Endothelial cell of umbilical vein (primary cell): ENCODE data around the gene EIF4A3.

ENCODE experiments used
- FOS ChIP-seq: IDR thresholded peaks from 2 replicates; pipeline ENCODE4 v1.6.1; 2011; ENCODE audit warnings: mild to moderate bottlenecking, low read length, moderate library complexity, borderline replicate concordance; ENCODE audit not compliant: insufficient read depth
- JUN ChIP-seq: IDR thresholded peaks from 2 replicates; pipeline ENCODE4 v1.6.1; 2011; ENCODE audit warnings: borderline replicate concordance, low read depth; ENCODE audit not compliant: insufficient read length, insufficient read depth
- MYC ChIP-seq: IDR thresholded peaks from one replicate; pipeline ENCODE4 v1.6.1; 2011; ENCODE audit warnings: mild to moderate bottlenecking, low read depth, low read length
- POLR2A ChIP-seq: IDR thresholded peaks from 2 replicates; pipeline ENCODE4 v1.6.1; 2012; ENCODE audit warnings: low read depth, mild to moderate bottlenecking, control low read depth, low read length
- POLR2AphosphoS5 ChIP-seq: IDR thresholded peaks from 2 replicates; pipeline ENCODE4 v1.6.1; 2012; ENCODE audit warnings: low read depth, mild to moderate bottlenecking, control low read depth, low read length, moderate library complexity; ENCODE audit not compliant: insufficient read depth
- TF ChIP-seq, protein P1 (sequence below), 2 donors: IDR thresholded peaks; 1 replicate in 1 of 2; 2 replicates in 1 of 2; pipeline ENCODE4 v1.5.1; 2011; ENCODE audit warnings: low read length in 2 of 2, mild to moderate bottlenecking in 2 of 2, moderate library complexity in 2 of 2, control low read depth in 1 of 2, inconsistent platforms in 1 of 2, low read depth in 1 of 2; ENCODE audit not compliant: insufficient read depth in 1 of 2; ENCODE audit errors: extremely low read depth in 1 of 2
- TF ChIP-seq, protein P2 (sequence below): IDR thresholded peaks from 2 replicates; pipeline ENCODE4 v1.6.1; 2011; ENCODE audit not compliant: insufficient read depth, insufficient read length

GRCh38 chr17:80109066-80109660 lies 37.8 kb downstream of the EIF4A3 start:
- TF ChIP-seq, protein P1, sequence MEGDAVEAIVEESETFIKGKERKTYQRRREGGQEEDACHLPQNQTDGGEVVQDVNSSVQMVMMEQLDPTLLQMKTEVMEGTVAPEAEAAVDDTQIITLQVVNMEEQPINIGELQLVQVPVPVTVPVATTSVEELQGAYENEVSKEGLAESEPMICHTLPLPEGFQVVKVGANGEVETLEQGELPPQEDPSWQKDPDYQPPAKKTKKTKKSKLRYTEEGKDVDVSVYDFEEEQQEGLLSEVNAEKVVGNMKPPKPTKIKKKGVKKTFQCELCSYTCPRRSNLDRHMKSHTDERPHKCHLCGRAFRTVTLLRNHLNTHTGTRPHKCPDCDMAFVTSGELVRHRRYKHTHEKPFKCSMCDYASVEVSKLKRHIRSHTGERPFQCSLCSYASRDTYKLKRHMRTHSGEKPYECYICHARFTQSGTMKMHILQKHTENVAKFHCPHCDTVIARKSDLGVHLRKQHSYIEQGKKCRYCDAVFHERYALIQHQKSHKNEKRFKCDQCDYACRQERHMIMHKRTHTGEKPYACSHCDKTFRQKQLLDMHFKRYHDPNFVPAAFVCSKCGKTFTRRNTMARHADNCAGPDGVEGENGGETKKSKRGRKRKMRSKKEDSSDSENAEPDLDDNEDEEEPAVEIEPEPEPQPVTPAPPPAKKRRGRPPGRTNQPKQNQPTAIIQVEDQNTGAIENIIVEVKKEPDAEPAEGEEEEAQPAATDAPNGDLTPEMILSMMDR (IDR thresholded peaks at IDR 0.05; ENCODE audit: extremely low read depth in 1 of 2, insufficient read depth in 1 of 2, low read depth in 1 of 2, low read length in 2 of 2) = no peak
- no peak for TF ChIP-seq MYC
- TF ChIP-seq POLR2AphosphoS5 = no peak
- no peak for TF ChIP-seq POLR2A
- TF ChIP-seq FOS = no peak
- TF ChIP-seq, protein P2, sequence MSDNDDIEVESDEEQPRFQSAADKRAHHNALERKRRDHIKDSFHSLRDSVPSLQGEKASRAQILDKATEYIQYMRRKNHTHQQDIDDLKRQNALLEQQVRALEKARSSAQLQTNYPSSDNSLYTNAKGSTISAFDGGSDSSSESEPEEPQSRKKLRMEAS = no peak
- no peak for TF ChIP-seq JUN
